ENCODE results near the gene KRTAP5-1. TPM values are rescaled to one million over a fixed set of nuclear protein-coding genes. Genes with fewer than 3 reads are reported as not detected.

KRTAP5-1 gene
- total RNA-seq, 4 donors from 2014 or later = not detected

GRCh38 chr11:1556278-1556902 lies 28.7 kb downstream of the KRTAP5-1 start:
- DNase-seq (ENCODE audit: extremely low spot score) = no peak
- H3K9me3 ChIP-seq = no peaks in the 10 kb centered on the region
- H3K27ac ChIP-seq (replicated peaks in 1 of 4) = no peak overlapping the region
- H3K27me3 ChIP-seq = no peaks in the 10 kb centered on the region
- H3K4me1 ChIP-seq = peaks cover 36 to 59% (median 46%) of the 10 kb centered on the region in 4 donors
- peaks cover 0 to 38% (median 22%) of the 10 kb centered on the region in 4 donors for H3K36me3 ChIP-seq
- H3K4me3 ChIP-seq = no peak overlapping the region
- intact Hi-C loops (cut with DNase I) = no loop called here
- TF ChIP-seq EP300 (IDR thresholded peaks at IDR 0.05) = no peak
- no peak for TF ChIP-seq CTCF (IDR thresholded peaks at IDR 0.05)
- TF ChIP-seq POLR2A (IDR thresholded peaks at IDR 0.05; ENCODE audit: low read depth) = no peak
- no peak for TF ChIP-seq POLR2AphosphoS5 (IDR thresholded peaks at IDR 0.05)
- 78% methylated on average over 63 of the region's 63 CpGs for WGBS

- Histone ChIP-seq H3K4me1 (peaks cover 36 to 59% (median 46%) of the 10 kb centered on the region in 4 donors), H3K36me3 (peaks cover 0 to 32% (median 18%) of the 10 kb centered on the region in 4 donors), H3K27ac (replicated peaks in 1 of 4) (no peak overlapping the region), H3K4me3 (no peak overlapping the region), H3K27me3 (no peaks in the 10 kb centered on the region), H3K9me3 (no peaks in the 10 kb centered on the region)
- TF ChIP-seq POLR2AphosphoS5 (IDR thresholded peaks at IDR 0.05) (no peak), EP300 (IDR thresholded peaks at IDR 0.05) (no peak), CTCF (IDR thresholded peaks at IDR 0.05) (no peak), POLR2A (IDR thresholded peaks at IDR 0.05; ENCODE audit: low read depth) (no peak)
- 87% methylated on average over 9 of the region's 9 CpGs for WGBS
- DNase-seq (ENCODE audit: extremely low spot score) = no peak
- intact Hi-C loops (cut with DNase I) = no loop called here
These were observed 29.4 kb downstream of the KRTAP5-1 start for GRCh38 chr11:1555713-1556153.

DNA sequence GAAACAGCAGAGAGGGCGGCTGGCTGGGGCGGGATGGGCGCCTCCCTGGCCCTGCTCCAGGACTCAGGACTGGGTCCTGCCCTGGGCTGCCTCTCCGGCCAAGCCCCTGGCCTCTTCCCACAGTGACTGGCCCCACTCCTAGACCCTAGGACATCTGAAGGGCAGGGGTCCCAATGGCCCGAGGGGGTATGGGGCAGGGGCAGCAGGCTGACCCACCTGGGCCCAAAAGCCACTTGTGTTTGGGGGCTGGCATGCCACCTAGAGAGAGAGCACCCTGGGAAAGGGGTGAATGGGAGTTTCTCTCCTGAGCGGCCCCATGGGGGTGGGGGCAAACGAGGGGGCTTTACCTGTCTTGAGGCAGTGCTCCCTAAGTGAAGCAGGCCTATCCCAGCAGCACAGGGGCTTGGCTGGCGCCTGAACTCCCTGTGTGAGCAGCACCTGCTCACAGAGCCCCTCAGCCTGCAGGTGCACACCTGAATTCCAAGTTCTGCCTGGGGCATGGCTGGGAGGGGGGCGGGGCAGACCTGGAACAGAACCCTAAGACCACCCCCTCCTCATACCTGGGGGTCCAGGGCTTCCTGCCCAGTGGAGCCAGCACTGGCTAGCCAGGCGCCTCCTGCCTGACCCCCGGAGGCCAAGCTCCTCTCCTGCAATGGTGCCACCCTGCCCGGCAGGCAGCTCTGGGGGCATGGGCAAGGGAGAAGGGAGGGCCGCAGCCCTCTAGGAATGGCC lies 29.9 kb downstream of the KRTAP5-1 start:
- DNase-seq (ENCODE audit: extremely low spot score) = no peak
- Histone ChIP-seq H3K4me3 (no peak overlapping the region), H3K4me1 (peaks cover 31 to 54% (median 42%) of the 10 kb centered on the region in 4 donors), H3K27me3 (no peaks in the 10 kb centered on the region), H3K27ac (replicated peaks in 1 of 4) (no peak overlapping the region), H3K36me3 (peaks cover 0 to 26% (median 15%) of the 10 kb centered on the region in 4 donors), H3K9me3 (no peaks in the 10 kb centered on the region)
- TF ChIP-seq POLR2AphosphoS5 (IDR thresholded peaks at IDR 0.05) (no peak), POLR2A (IDR thresholded peaks at IDR 0.05; ENCODE audit: low read depth) (no peak), EP300 (IDR thresholded peaks at IDR 0.05) (no peak), CTCF (IDR thresholded peaks at IDR 0.05) (no peak)
- intact Hi-C loops (cut with DNase I) = no loop called here
- WGBS = 77% methylated on average over 7 of the region's 13 CpGs

- Histone ChIP-seq H3K9me3 (no peaks in the 10 kb centered on the region), H3K36me3 (peaks cover 0 to 23% (median 15%) of the 10 kb centered on the region in 4 donors), H3K4me3 (no peak overlapping the region), H3K27ac (replicated peaks in 1 of 4) (no peak overlapping the region), H3K4me1 (peaks cover 22 to 47% (median 31%) of the 10 kb centered on the region in 4 donors), H3K27me3 (no peaks in the 10 kb centered on the region)
- 71% methylated on average over 18 of the region's 20 CpGs for WGBS
- TF ChIP-seq POLR2AphosphoS5 (IDR thresholded peaks at IDR 0.05) = no peak
- TF ChIP-seq EP300 (IDR thresholded peaks at IDR 0.05) = no peak
- no peak for TF ChIP-seq POLR2A (IDR thresholded peaks at IDR 0.05; ENCODE audit: low read depth)
- no peak for TF ChIP-seq CTCF (IDR thresholded peaks at IDR 0.05)
- DNase-seq (ENCODE audit: extremely low spot score) = no peak
- intact Hi-C loops (cut with DNase I) = no loop called here
These were observed 31.1 kb downstream of the KRTAP5-1 start for GRCh38 chr11:1553808-1554594.
